Measurements from ENCODE around the gene ERVFRD-1.

Gene ERVFRD-1

DNA sequence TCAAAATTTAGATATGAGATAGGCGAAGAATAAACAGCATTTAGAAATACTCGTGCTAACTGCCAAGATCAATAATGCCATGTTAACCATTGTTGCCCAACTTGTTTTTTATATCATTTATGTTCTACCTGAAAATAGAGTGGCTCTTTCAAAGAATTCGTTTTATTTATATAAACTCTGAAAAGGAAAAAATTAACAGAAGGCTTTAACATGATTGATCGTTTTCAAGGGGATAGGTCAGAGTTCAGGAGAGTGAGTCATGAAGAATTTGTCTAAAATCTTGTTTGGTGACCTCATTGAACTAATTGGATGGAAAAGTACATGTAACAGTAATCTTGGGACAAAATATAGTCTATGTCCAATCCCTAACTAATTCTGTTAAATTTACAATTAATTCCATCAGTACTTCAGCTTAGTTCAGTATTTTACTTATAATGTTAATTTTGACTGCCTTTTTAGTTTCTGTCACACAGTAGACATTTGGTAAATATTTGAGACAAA is 56.3 kb downstream of the ERVFRD-1 start:
- no peaks in the 10 kb centered on the region for H3K4me1 ChIP-seq (ENCODE audit: control insufficient read depth, insufficient read depth, low read length)
- H3K4me3 ChIP-seq (ENCODE audit: insufficient read depth, low read depth, low read length) = no peak overlapping the region
- no peaks in the 10 kb centered on the region for H3K36me3 ChIP-seq (ENCODE audit: control insufficient read depth, insufficient read depth, low read length)
- no peak overlapping the region for H3K27ac ChIP-seq (ENCODE audit: insufficient read depth, low read depth, low read length, poor library complexity, severe bottlenecking)
- no peaks in the 10 kb centered on the region for H3K9me3 ChIP-seq (ENCODE audit: control insufficient read depth, low read length)
- H3K27me3 ChIP-seq (ENCODE audit: control insufficient read depth, insufficient read depth, low read length, poor library complexity, severe bottlenecking) = no peaks in the 10 kb centered on the region
- 83 to 97% methylated on average over 3 to 4 of the region's 4 CpGs for WGBS, 2 experiments

- no peaks in the 10 kb centered on the region for H3K4me1 ChIP-seq (ENCODE audit: control insufficient read depth, insufficient read depth, low read length)
- no peaks in the 10 kb centered on the region for H3K27me3 ChIP-seq (ENCODE audit: control insufficient read depth, insufficient read depth, low read length, poor library complexity, severe bottlenecking)
- no peak overlapping the region for H3K27ac ChIP-seq (ENCODE audit: insufficient read depth, low read depth, low read length, poor library complexity, severe bottlenecking)
- H3K4me3 ChIP-seq (ENCODE audit: insufficient read depth, low read depth, low read length) = no peak overlapping the region
- 93 to 94% methylated on average over 1 of the region's 1 CpG for WGBS, 2 experiments
- no peaks in the 10 kb centered on the region for H3K9me3 ChIP-seq (ENCODE audit: control insufficient read depth, low read length)
- no peaks in the 10 kb centered on the region for H3K36me3 ChIP-seq (ENCODE audit: control insufficient read depth, insufficient read depth, low read length)
Measured at GRCh38 chr6:11054722-11055121, 56.8 kb downstream of the ERVFRD-1 start.

DNA sequence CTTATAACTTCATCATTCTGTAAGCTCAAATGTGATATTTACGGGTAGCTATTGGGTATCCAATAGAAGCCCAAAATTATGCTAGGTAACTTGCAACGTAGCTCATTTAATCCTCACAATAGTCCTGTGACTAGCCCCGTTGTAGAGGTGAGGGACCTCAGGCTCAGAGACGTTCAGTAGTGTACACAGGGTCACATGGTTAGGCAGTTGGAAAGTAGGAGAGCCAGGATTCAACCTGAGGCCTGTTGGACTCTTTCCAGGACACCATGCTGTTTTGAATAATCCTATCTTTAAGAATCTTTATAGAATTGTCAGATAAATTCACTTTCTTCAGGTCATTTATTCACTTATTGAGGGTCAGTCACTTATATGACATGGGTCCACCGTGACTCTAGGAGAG is 58.2 kb downstream of the ERVFRD-1 start:
- Histone ChIP-seq H3K4me3 (ENCODE audit: insufficient read depth, low read depth, low read length) (no peak overlapping the region), H3K9me3 (ENCODE audit: control insufficient read depth, low read length) (no peaks in the 10 kb centered on the region), H3K27ac (ENCODE audit: insufficient read depth, low read depth, low read length, poor library complexity, severe bottlenecking) (no peak overlapping the region), H3K36me3 (ENCODE audit: control insufficient read depth, insufficient read depth, low read length) (no peaks in the 10 kb centered on the region), H3K4me1 (ENCODE audit: control insufficient read depth, insufficient read depth, low read length) (no peaks in the 10 kb centered on the region), H3K27me3 (ENCODE audit: control insufficient read depth, insufficient read depth, low read length, poor library complexity, severe bottlenecking) (no peaks in the 10 kb centered on the region)
- WGBS, 2 experiments = 92 to 94% methylated on average over 5 of the region's 5 CpGs
